Stimulated activated CD4-positive, alpha-beta T cell treated with anti-CD3 and anti-CD28 coated beads, Interleukin-4, amount 100 ng/mL, for 24 hours (primary cell): ENCODE data around the gene JPH2.
A peak's percentile ranks its signal among the peaks of the same experiment; 100 is the strongest.

Experiments used
- DNase-seq: peaks from one replicate; pipeline ENCODE4 v3.0.0-alpha.2; 2020

JPH2 gene

DNA sequence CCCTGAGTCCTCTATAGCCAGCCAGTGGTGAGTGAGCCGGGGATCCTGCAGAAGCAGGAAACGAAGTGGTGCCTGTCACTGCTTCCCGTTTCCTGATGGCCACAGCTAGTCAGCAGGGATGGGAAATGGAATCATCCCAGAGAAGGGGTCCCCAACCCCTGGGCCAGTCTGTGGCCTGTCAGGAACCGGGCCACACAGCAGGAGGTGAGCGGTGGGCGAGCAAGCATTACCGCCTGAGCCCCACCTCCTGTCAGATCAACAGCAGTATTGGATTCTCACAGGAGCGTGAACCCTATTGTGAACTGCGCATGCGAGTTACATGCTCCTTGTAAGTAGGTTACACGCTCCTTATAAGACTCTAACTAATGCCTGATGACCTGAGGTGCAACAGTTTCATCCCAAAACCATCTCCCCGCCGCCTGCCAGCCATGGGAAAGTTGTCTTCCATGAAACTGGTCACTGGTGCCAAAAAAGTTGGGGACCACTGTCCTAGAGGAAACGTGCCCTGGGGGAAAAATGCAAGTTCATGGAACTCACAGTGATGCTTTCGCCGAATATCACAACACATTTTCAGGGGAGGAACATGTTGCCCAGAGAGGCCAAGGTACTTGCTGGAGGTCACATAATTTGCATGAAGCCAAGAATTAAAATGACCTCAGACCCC is 113.8 kb downstream of the JPH2 start:
- no peak for DNase-seq

- DNase-seq: no peak
Observed at GRCh38 chr20:44072384-44072783, 114.6 kb downstream of the JPH2 start.

GRCh38 chr20:44071526-44072111 is 115.4 kb downstream of the JPH2 start:
- no peak for DNase-seq

DNA sequence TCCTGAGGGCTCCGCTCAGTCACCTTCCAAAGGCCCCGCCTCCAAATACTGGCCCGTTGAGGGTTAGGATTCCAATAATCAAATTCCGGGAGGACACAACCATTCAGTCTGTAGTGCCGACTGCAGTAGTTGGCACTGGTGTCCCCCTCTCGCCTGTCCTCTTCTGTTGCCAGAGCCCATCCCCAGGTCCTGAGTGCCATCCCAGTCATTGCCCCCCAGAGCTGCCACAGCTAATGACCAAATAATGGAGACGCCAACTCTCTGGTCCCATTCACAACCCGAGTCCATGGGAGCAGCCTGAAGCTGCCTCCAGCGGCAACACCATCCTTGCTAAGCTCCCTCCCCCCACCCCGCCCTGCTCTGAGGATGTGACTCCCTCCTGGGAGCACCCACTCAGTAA is 115.9 kb downstream of the JPH2 start:
- no peak for DNase-seq

DNA sequence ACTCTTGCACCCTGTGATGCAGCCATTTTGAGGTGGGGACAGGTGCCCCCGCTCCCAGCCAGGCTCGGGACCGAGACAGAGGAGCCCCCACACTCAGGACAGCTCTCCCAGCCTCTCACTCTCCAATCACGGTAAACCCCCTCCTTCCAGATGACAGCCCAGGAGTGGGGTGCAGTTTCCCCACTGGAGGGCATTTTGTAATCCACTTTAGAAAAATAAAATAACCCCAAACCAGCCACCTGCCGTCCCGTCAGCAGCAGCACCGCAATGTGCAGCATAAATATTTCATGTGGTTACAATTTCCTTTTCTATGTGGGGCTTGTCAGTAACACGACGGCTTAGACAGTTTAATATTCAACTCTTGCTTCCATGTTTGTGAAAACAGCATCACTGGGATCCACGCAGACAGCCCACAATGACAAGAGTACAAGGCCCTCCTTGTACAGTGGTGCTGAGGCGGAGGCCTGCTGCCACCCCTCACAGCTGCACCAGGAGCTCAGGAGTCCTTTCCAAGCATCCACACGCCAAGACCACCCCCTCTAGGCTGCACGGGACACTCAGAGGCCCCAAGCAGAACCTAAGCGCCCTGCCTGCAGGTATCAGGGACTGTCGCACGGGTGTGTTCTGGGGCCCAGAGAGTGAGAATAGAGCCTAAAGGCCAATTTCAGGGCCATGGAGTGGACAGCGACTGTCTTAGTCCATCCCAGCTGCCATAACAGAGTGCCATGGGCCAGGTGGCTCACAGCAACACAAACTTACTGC is 116.7 kb downstream of the JPH2 start:
- peak; percentile 31 for DNase-seq

GRCh38 chr20:44069203-44070011 is 117.6 kb downstream of the JPH2 start:
- DNase-seq: peak; percentile 53

DNA sequence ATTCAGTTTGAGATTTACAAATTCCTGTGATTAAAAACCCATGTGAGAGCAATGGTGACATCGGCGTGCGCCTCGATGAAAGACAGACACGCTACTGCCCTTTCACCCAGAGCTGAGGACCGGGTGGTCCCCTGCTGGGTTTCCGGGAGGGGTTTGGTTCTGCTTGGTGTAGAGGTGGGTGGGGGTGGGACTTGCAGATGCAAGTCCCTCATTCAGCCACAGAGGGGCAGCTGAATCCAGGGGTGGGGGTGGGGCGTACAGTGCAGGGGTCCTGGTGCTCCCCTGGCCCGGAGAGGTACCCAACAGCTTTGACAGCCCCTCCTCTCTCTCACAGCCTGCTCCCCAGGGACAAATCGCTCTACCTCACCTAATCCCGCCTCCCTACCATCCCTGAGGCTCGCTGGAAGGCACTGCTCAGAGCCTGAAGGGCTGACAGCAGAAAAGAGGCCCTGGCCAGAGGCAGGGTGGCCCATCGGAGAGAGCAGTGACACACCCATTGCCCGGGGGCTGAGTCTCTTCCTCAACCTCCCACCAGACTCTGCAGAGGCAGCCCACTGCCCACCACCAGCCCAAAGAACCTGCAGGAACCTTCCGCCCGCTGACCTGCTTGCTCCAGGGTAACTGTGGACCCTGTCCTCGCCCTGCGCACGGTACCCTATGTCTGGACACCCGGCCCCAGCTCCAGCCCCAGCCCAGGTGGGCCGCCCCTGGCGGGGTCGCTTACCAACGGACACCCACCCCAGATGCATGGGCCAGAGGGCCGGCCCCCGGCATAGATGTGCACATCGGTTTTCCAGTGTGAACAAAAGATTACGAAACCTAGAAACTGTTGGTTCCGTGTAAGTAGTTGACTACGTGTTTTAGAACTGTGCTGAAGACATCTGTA is 118.4 kb downstream of the JPH2 start:
- no peak for DNase-seq

DNA sequence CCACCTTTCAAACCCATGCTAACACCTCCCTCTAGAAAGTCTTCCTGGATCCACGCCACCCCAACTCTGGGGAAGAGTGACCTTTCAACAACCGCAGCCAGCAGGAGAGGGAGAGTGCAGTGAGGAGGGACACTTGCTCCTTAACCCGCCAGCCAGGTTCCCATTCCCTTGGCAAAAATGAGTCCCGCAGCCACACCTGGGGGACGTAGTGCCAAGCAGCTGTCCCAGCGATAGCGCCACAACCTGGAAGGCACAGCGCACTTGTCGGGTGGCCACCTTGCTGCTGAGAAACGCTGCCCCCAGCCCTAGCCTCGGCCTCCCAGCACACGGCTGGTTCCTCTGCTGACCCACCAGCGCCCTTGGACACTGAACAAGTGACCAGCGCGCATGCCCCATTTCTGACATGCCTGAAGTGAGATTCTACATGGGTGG is 119.3 kb downstream of the JPH2 start:
- DNase-seq: no peak

GRCh38 chr20:44066645-44067606 is 120.1 kb downstream of the JPH2 start:
- DNase-seq: no peak

GRCh38 chr20:44065401-44066340 is 121.3 kb downstream of the JPH2 start:
- DNase-seq: no peak

GRCh38 chr20:44064501-44065400 is 122.2 kb downstream of the JPH2 start:
- no peak for DNase-seq
